Upper lobe of right lung (tissue), 1 donor: ENCODE results near the gene STK10. TPM values are rescaled to one million over a fixed set of nuclear protein-coding genes. Genes with fewer than 3 reads are reported as not detected.
A peak's percentile ranks its signal among the peaks of the same experiment; 100 is the strongest.

Experiments
- ATAC-seq: fragments of 200-7000 bp; cut with Tn5 transposase; one replicate; pipeline ENCODE4 v1.9.1; 2020; ENCODE audit warnings: mild to moderate bottlenecking, moderate library complexity
- DNase-seq: peaks from one replicate; pipeline ENCODE4 v3.0.0-alpha.2; 2020
- H3K27ac ChIP-seq: fragments of 200-600 bp; one replicate; pipeline ENCODE4 v1.8.0; 2022
- H3K27me3 ChIP-seq: fragments of 200-600 bp; one replicate; pipeline ENCODE4 v1.8.0; 2022; ENCODE audit warnings: mild to moderate bottlenecking
- H3K36me3 ChIP-seq: fragments of 200-600 bp; one replicate; pipeline ENCODE4 v1.8.0; 2022
- H3K4me1 ChIP-seq: fragments of 200-600 bp; one replicate; pipeline ENCODE4 v1.8.0; 2022
- H3K4me3 ChIP-seq: fragments of 200-600 bp; one replicate; pipeline ENCODE4 v1.8.0; 2022; ENCODE audit warnings: mild to moderate bottlenecking
- H3K9me3 ChIP-seq: fragments of 200-600 bp; one replicate; pipeline ENCODE4 v1.8.0; 2022
- CTCF ChIP-seq: fragments of 200-600 bp; IDR thresholded peaks from one replicate; pipeline ENCODE4 v1.8.0; 2022; ENCODE audit warnings: antibody characterized with exemption
- intact Hi-C: fragments of 100-400 bp; cut with DNase I; formaldehyde crosslinking; loops from one replicate; pipeline ENCODE4 v1.11.0; 2022
- total RNA-seq: library from RNA; stranded (reverse); fragmentation: NEBNext Ultra II Directional; extraction: Animal tissue kit (Norgen Biotek cat#: 25700); gene quantifications from one replicate; pipeline ENCODE4 v1.2.1, GENCODE V29; 2021
- donor health status: DM: no; HTN: yes; CAD: no; lungs with severe emphysema.

The STK10 gene
- total RNA-seq, 1 donor from 2014 or later = 56.9 TPM

- peaks cover 51% of the 10 kb centered on the region for H3K4me1 ChIP-seq
These were observed 7.1 kb downstream of the STK10 start for GRCh38 chr5:172180936-172181335.

GRCh38 chr5:172178991-172179989, 8.7 kb downstream of the STK10 start:
- H3K27ac ChIP-seq = peak overlapping the region; percentile 81
- H3K27me3 ChIP-seq = no peaks in the 10 kb centered on the region
- H3K36me3 ChIP-seq = no peaks in the 10 kb centered on the region
- ATAC-seq = peak; percentile 59
- intact Hi-C loops = no loop called here
- no peak for TF ChIP-seq CTCF
- DNase-seq = no peak
- peaks cover 52% of the 10 kb centered on the region for H3K4me1 ChIP-seq
- peak overlapping the region; percentile 17 for H3K4me3 ChIP-seq
- no peaks in the 10 kb centered on the region for H3K9me3 ChIP-seq

More at GRCh38 chr5:172180936-172181335, 7.1 kb downstream of the STK10 start:
- Histone ChIP-seq H3K4me3 (no peak overlapping the region), H3K27me3 (no peaks in the 10 kb centered on the region), H3K9me3 (no peaks in the 10 kb centered on the region), H3K36me3 (no peaks in the 10 kb centered on the region), H3K27ac (no peak overlapping the region)
- TF ChIP-seq CTCF = no peak
- intact Hi-C loops = no loop called here
- no peak for DNase-seq
- ATAC-seq = no peak

GRCh38 chr5:172178301-172178987, 9.6 kb downstream of the STK10 start:
- DNase-seq = no peak
- Histone ChIP-seq H3K4me3 (no peak overlapping the region), H3K9me3 (no peaks in the 10 kb centered on the region), H3K27ac (peak overlapping the region; percentile 81), H3K36me3 (no peaks in the 10 kb centered on the region), H3K27me3 (no peaks in the 10 kb centered on the region), H3K4me1 (peaks cover 53% of the 10 kb centered on the region)
- intact Hi-C loops = no loop called here
- TF ChIP-seq CTCF = no peak
- no peak for ATAC-seq

- intact Hi-C loops = no loop called here
- Histone ChIP-seq H3K36me3 (no peaks in the 10 kb centered on the region), H3K27me3 (no peaks in the 10 kb centered on the region), H3K4me3 (no peak overlapping the region), H3K4me1 (peaks cover 61% of the 10 kb centered on the region), H3K9me3 (no peaks in the 10 kb centered on the region), H3K27ac (no peak overlapping the region)
- DNase-seq (no peak), ATAC-seq (no peak)
- no peak for TF ChIP-seq CTCF
These were observed 10.8 kb downstream of the STK10 start for GRCh38 chr5:172177176-172177575.

GRCh38 chr5:172175263-172175719, 12.7 kb downstream of the STK10 start:
- Histone ChIP-seq H3K27me3 (no peaks in the 10 kb centered on the region), H3K27ac (peak overlapping the region; percentile 56), H3K9me3 (no peaks in the 10 kb centered on the region), H3K4me1 (peaks cover 68% of the 10 kb centered on the region), H3K36me3 (no peaks in the 10 kb centered on the region), H3K4me3 (peak overlapping the region; percentile 40)
- ATAC-seq (peak; percentile 80), DNase-seq (peak; percentile 83)
- no peak for TF ChIP-seq CTCF
- intact Hi-C loops = no loop called here
